Measurements from ENCODE around the gene MLF2.
"Not testable (repeated sequence)": the region's sequence is repeated elsewhere in the genome, so short reads cannot be mapped to it uniquely, and the experiment has no call there.

The MLF2 gene

DNA sequence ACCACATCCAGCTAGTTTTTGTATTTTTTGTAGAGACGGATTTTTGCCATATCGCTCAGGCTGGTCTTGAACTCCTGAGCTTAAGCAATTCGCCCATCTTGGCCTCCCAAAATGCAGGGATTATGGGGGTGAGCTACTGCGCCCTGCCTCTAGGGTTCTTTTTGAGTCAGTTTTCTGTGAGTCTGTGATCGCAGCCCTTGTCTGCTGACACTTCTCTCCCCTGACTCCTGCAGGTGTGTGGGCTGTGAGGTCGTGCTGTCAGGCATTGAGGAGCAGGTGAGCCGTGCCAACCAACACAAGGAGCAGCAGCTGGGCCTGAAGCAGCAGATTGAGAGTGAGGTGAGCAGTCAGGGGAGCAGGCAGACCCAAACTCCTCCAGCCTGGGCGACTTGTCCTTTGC, 22.8 kb downstream of the MLF2 start:
- TF ChIP-seq, protein P1, sequence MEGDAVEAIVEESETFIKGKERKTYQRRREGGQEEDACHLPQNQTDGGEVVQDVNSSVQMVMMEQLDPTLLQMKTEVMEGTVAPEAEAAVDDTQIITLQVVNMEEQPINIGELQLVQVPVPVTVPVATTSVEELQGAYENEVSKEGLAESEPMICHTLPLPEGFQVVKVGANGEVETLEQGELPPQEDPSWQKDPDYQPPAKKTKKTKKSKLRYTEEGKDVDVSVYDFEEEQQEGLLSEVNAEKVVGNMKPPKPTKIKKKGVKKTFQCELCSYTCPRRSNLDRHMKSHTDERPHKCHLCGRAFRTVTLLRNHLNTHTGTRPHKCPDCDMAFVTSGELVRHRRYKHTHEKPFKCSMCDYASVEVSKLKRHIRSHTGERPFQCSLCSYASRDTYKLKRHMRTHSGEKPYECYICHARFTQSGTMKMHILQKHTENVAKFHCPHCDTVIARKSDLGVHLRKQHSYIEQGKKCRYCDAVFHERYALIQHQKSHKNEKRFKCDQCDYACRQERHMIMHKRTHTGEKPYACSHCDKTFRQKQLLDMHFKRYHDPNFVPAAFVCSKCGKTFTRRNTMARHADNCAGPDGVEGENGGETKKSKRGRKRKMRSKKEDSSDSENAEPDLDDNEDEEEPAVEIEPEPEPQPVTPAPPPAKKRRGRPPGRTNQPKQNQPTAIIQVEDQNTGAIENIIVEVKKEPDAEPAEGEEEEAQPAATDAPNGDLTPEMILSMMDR (IDR thresholded peaks at IDR 0.05; ENCODE audit: insufficient read depth, missing control alignments) = no peak
- FAIRE-seq (no peak), DNase-seq (ENCODE audit: insufficient read length, low spot score) (no peak)

DNA sequence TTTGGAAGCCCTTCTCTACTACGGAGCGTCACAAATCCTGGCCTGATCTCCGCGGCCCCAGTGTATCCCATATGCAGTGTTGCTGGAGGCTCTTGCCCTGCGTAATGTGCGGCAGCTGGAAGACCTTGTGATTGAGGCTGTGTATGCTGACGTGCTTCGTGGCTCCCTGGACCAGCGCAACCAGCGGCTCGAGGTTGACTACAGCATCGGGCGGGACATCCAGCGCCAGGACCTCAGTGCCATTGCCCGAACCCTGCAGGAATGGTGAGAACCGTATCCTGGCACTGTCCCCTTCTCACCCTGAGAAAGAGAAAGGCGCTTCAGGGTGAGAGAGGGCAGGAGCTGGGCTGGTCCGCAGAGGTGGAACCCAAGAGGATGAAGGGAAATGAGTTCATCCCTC, 23.8 kb downstream of the MLF2 start:
- FAIRE-seq = no peak
- TF ChIP-seq, protein P1 (IDR thresholded peaks at IDR 0.05; ENCODE audit: insufficient read depth, missing control alignments) = no peak

DNA sequence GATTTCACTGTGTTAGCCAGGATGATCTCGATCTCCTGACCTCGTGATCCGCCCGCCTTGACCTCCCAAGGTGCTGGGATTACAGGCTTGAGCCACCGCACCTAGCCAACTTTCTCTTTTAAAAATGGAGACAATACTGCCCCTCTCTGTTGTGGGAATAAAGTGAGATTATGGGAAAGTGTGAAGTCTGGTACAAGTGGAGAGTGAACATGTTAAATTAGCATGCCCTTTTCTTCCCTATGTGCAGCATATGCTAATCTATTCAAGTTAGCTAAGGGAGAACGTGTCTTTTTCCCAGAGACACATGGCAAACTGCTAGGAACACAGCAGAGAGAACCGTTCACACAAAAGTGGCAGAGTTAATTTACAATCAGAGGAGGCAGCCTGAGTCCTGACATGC, 27.6 kb downstream of the MLF2 start:
- TF ChIP-seq, protein P1 (IDR thresholded peaks at IDR 0.05; ENCODE audit: insufficient read depth, missing control alignments) = no peak
- DNase-seq (ENCODE audit: insufficient read length, low spot score) (no peak), FAIRE-seq (no peak)

More for the DNA sequence above, 23.8 kb downstream of the MLF2 start:
- DNase-seq (ENCODE audit: insufficient read length, low spot score) = no peak

DNA sequence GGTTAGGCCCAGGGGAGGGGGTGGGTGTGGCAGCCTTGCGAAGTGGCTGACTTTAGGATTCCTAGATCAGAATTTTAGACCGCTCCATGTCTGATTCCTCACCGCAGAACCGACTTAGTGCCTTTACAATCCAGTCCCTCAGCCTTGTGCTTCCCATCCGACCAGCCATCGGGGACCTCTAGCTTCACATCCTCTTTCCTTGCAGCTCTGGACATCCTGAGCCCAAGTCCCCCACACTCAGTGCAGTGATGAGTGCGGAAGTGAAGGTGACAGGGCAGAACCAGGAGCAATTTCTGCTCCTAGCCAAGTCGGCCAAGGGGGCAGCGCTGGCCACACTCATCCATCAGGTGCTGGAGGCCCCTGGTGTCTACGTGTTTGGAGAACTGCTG, 28.5 kb downstream of the MLF2 start:
- DNase-seq (ENCODE audit: insufficient read length, low spot score) = no peak
- FAIRE-seq = no peak
- TF ChIP-seq, protein P1 (IDR thresholded peaks at IDR 0.05; ENCODE audit: insufficient read depth, missing control alignments) = no peak

DNA sequence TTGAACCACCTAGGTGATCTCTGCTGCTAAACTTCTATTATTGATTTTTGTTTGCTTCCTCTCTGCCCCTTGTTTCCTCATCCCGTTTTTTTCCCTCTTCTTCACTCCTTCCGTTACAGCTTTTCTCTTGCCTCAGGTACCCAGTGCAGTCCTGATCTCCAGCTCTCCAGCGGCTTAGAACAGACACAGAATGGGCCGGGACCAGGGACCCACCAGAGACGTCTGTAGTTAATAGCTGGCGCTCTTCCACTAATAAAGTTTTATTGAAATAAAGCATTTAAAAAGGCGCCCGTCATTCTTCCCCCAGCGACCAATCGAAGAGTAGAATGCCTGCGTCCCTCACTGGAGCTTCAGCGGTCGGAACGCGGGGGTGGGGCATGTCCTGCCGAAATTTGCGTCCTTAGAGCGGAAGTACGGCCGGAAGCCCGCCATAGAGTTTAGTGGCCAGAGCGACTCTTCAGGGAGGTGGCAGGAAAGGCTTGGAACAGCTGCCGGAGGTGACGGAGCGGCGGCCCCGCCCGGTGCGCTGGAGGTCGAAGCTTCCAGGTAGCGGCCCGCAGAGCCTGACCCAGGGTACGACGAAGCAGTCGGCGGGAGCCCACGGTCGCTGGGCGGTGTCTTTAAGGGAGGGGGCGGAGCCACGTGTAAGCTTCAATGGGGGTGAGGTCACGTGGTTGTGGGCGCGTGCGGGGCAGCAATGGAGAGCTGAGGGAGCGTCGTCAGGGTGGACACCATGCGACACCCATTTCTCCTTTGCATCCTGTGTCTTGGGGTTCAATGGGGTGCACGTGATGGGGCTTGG, 29.1 kb downstream of the MLF2 start, which contains the start of gene COPS7A:
Gene COPS7A (plus strand): TSS at position 440 of the 802 bp plus-strand sequence. CDS start 611 bp downstream, outside the sequence.
- FAIRE-seq = no peak
- TF ChIP-seq, protein P1 (IDR thresholded peaks at IDR 0.05; ENCODE audit: insufficient read depth, missing control alignments) = no peak
- DNase-seq (ENCODE audit: insufficient read length, low spot score) = peak; percentile 91

DNA sequence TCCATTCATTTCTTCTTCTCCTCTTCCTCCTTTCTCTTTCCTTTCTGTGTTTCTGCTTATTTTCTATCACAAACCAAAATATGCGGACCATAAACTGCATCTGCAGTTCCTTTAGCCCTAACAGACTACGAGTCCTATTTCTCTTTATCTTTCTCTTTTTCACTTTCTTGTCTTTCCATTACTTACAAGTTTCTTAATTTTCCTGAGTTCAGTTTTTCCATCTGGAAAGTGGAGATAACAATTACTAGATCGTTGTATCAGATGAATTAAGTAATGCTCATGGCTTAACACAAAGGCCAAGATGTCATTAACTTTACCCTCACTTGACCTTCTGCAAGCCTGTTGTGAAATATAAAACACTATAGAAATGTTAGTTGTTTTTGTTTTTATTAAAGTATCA, 30.1 kb downstream of the MLF2 start:
- no peak for DNase-seq (ENCODE audit: insufficient read length, low spot score)
- no peak for FAIRE-seq
- TF ChIP-seq, protein P1 (IDR thresholded peaks at IDR 0.05; ENCODE audit: insufficient read depth, missing control alignments) = no peak

DNA sequence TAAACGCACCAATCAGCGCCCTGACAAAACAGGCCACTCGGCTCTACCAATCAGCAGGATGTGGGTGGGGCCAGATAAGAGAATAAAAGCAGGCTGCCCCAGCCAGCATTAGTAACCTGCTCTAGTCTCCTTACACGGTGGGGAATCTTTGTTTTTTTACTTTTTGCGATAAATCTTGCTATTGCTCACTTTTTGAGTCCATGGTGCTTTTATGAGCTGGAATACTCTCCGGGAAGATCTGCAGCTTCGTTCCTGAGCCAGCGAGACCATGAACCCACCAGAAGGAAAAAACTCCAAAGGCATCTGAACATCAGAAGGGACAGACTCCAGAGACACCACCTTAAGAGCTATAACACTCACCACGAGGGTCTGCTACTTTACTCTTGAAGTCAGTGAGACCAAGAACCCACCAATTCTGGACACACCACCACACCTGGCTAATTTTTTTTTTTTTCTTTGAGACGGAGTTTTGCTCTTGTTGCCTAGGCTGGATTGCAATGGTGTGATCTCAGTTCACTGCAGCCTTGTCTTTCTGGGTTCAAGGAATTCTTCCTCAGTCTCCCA, 36.0 kb downstream of the MLF2 start:
- DNase-seq (ENCODE audit: insufficient read length, low spot score) (no peak), FAIRE-seq (no peak)
- TF ChIP-seq, protein P1 (IDR thresholded peaks at IDR 0.05; ENCODE audit: insufficient read depth, missing control alignments) = no peak

DNA sequence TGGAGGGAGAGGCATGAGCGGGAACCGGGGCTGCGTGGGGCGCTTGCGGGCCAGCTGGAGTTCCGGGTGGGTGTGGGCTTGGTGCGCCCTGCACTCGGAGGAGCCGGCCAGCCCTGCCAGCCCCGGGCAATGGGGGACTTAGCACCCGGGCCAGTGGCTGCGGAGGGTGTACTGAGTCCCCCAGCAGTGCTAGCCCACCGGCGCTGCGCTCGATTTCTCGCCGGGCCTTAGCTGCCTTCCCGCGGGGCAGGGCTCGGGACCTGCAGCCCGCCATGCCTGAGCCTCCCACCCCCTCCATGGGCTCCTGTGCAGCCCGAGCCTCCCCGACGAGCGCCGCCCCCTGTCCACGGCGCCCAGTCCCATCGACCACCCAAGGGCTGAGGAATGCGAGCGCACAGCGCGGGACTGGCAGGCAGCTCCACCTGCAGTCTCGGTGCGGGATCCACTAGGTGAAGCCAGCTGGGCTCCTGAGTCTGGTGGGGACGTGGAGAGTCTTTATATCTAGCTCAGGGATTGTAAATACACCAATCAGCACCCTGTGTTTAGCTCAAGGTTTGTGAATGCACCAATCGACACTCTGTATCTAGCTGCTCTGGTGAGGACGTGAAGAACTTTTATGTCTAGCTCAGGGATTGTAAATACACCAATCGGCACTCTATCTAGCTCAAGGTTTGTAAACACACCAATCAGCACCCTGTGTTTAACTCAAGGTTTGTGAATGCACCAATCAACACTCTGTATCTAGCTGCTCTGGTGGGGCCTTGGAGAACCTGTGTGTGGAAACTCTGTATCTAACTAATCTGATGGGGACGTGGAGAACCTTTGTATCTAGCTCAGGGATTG, 36.7 kb downstream of the MLF2 start:
- FAIRE-seq; DNase-seq (ENCODE audit: insufficient read length, low spot score): not testable (repeated sequence)

All from D721Med (cell line).